ENCODE data around the gene PCF11.
"Not testable (repeated sequence)": the region's sequence is repeated elsewhere in the genome, so short reads cannot be mapped to it uniquely, and the experiment has no call there.

PCF11 gene

DNA sequence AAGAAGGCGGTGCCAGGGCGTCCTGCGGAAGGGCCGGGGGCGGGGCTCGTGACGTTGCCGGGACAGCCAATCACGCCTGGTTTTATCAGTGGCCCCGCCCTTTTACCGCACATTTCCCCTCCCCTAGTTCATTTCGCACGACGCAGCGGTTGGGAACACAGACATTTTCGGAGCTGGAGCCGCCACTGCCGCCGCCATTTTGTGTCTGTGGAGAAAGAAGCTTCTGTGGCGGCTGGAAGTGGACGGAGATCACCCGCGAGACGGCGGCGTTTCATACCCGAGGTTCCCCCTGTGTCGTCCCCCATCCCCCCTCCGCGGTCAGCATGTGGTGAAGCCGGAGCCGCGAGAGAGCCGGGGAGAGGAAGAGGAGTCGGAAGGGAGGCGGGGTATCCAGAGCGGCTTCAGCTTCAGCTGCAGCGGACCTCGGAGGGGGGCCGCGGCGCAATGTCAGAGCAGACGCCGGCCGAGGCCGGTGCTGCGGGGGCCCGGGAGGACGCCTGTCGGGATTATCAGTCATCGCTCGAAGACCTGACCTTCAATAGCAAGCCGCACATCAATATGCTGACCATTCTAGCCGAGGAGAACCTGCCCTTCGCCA, at the start of gene PCF11:
TSS of gene PCF11 (plus strand) at position 136 of the 598 bp plus-strand sequence. CDS start at position 445, 309 bp downstream.
- DNase-seq (ENCODE audit: low read depth in 2 of 2), result peak in 1 of 2 donors; percentile 95

- DNase-seq (ENCODE audit: low read depth in 2 of 2), result no peak
These were observed 44.0 kb upstream of the PCF11 start for GRCh38 chr11:83112886-83113285.

- no peak for DNase-seq (ENCODE audit: low read depth in 2 of 2)
These were observed 41.9 kb upstream of the PCF11 start for GRCh38 chr11:83115026-83115425.

DNA sequence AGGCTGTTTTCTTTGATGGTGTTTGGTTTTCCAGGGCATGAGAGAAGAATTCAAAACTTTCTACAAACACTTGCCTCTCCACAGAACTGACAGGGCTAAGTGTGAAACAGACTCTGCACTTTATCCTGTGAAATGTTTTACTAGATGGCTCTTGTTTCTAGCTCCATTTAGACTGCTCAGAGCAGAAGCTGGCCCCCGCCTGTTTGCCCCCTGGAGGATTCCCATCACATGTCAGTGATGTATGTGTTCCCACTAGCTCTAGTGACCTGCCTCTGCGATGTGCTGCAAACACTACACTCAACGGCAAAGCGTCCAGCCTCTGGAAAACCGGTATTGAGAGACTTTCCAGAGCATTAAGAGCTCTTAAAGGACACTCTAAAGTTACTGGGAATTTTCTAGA, 41.4 kb upstream of the PCF11 start:
- DNase-seq (ENCODE audit: low read depth in 2 of 2), result no peak

DNA sequence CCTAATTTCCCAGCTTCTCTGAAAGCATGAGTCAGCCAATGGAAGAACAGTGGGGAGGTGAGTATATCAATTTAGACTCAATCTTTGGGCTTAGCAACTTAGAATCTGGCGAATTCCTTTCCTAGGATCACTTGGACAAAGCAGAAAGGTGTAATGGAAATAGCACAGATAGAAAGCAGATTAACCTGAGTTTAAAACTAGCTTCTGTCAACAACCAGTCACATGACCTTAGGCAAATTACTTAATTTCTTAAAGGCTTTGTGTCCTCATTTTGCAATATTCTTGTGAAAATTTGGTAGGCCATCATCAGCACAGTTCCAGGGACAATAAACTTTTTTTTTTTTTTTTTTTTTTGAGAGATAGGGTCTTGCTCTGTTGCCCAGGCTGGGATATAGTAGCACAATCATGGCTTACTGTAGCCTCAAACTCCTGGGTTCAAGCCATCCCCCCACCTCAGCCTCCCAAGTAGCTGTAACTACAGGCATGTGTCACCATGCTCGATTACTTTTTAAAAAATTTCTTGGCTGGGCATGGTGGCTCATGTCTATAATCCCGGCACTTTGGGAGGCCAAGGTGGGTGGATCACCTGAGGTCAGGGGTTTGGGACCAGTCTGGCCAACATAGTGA, 40.8 kb upstream of the PCF11 start:
- no peak for DNase-seq (ENCODE audit: low read depth in 2 of 2)

DNA sequence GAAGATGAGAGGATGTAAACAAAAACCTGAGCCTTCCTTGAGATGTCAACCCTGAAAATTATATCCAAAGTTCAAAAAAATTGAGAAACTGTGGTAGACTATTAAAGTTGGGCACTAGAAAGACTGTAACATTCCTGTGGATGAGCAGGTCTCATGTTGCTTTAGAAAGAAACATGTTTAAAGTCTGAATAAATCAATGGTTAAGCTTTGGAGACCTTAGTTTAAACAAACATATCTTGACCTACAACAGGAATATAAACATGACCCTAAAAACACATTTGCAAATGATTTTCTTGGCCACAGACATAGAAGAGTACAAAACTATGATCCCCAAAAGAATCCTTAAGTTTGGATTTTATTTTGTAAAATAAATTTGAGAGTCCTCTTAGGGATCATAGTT, 38.1 kb upstream of the PCF11 start:
- DNase-seq (ENCODE audit: low read depth in 2 of 2), result no peak

- DNase-seq (ENCODE audit: low read depth in 2 of 2), result no peak
These were observed 37.7 kb upstream of the PCF11 start for GRCh38 chr11:83119216-83119615.

- DNase-seq (ENCODE audit: low read depth in 2 of 2), result no peak
These were observed 36.6 kb upstream of the PCF11 start for GRCh38 chr11:83120327-83120726.

- DNase-seq (ENCODE audit: low read depth in 2 of 2), result no peak
These were observed 34.9 kb upstream of the PCF11 start for GRCh38 chr11:83122050-83122449.

- no peak for DNase-seq (ENCODE audit: low read depth in 2 of 2)
These were observed 34.2 kb upstream of the PCF11 start for GRCh38 chr11:83122766-83123165.

DNA sequence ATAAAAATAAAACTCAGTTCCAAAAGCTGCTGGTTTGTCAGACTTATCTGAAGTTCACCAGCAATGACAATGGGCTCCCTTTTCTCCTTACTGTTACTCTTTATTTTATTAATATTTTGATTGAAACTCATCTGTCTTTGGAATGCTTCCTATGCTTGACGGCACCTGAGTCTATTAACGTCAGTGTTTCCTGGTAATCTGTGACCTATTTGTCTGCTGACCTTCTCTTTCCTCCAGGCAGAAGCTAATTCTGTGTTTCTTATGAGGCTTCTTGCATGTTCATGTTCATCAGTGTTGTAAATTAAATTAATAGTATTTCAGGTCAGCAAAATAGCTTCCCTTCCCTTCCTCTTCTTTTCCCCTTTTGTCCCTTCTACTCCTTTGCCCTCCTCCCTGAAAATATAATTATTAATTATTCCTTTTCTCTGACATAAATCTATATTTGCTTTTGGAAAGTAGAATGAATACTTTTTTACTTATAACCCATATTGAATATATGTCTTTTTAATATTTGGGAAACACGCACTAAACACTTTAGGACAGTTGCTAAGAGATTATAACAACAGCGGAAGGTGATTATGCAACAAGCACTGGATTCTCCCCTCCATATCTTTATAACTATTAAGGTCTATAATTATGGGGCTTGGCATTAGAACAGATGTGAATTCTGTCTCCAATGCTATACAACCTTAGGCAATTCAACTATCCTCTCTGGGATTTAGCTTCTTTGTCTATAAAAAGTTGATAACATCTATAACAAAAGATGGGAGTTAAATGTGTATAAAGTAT, 32.1 kb upstream of the PCF11 start:
- DNase-seq (ENCODE audit: low read depth in 2 of 2), result no peak

DNA sequence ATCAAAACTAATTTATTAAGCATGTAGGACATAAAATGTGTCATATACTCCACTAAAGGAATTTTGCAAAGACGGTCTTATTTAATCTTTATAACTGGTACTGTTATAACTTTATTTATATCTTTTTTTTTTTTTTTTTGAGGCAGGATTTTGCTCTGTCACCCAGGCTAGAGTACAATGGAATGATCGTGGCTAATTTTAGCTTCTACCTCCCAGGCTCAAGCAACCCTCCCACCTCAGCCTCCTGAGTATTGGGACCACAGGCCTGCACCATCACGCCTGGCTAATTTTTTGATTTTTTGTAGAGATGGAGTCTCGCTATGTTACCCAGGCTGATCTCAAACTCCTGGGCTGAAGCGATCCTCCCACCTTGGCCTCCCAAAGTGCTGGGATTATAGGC, 31.4 kb upstream of the PCF11 start:
- no peak for DNase-seq (ENCODE audit: low read depth in 2 of 2)

- no peak for DNase-seq (ENCODE audit: low read depth in 2 of 2)
These were observed 29.7 kb upstream of the PCF11 start for GRCh38 chr11:83127310-83127637.

DNA sequence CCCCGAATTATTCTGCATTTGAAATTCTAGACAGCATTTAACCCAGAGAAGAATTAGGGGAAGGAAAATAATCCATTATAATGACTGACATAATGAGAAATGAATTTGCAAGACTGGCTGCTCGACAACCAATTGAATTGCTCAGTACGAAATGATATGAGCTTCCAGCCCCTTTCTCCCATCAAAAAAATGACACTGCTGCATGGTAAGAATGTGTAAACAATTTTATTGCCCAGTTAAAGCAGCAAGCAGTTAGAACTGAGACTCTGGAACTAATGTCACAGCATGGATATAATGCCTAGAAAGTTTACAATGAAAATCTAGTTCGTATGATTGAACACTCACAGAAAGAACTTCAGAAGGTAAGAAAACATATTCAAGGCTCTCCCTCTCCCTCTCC, 24.7 kb upstream of the PCF11 start:
- DNase-seq (ENCODE audit: low read depth in 2 of 2), result no peak

DNA sequence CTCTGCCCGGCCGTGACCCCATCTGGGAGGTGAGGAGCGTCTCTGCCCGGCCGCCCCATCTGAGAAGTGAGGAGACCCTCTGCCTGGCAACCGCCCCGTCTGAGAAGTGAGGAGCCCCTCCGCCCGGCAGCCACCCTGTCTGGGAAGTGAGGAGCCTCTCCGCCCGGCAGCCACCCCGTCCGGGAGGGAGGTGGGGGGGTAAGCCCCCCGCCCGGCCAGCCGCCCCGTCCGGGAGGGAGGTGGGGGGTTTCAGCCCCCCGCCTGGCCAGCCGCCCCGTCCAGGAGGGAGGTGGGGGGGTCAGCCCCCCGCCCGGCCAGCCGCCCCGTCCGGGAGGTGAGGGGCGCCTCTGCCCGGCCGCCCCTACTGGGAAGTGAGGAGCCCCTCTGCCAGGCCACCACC, 23.7 kb upstream of the PCF11 start:
- DNase-seq (ENCODE audit: low read depth in 2 of 2), result not testable (repeated sequence)

DNA sequence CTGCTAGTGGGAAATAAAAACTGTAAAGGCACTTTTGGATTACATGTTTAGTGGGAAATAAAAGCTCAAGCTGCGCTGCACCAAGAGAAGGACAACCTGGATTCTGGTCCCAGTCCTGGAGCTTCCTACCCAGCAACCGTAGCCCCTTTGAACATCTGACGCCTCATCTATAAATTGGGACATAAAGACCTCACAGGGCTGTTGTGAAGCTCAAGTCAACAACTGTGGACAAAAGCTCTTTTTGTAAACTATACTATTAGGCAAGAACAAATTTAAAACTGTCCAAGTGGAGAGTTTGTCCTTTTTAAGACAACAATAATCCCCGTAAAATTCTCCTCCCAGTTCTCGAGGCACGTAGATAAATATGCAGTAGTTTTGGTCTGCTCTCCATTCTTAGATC, 17.6 kb upstream of the PCF11 start:
- no peak for DNase-seq (ENCODE audit: low read depth in 2 of 2)

- DNase-seq (ENCODE audit: low read depth in 2 of 2), result no peak
These were observed 16.1 kb upstream of the PCF11 start for GRCh38 chr11:83140691-83141455.

GRCh38 chr11:83147895-83148294, 9.0 kb upstream of the PCF11 start:
- DNase-seq (ENCODE audit: low read depth in 2 of 2), result no peak

DNA sequence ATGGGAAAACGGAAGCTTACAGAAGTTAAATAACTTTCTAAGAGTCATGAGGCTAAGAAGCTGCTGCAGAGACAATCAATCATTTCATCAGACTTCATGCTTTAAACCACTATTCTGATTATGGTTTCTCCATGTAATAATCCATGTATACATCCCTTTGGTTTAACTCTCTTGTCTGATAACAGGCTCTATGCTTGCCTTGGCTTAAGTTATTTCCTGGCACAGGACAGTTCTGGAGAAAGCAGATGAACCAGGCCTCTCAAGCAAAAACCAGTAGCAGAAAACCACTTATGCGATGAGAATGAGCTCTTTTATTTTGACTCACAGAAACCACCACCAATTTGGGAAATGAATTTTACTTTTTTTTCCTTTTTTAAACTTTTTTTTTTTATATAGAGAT, 6.5 kb upstream of the PCF11 start:
- no peak for DNase-seq (ENCODE audit: low read depth in 2 of 2)

GRCh38 chr11:83151274-83151977, 5.5 kb upstream of the PCF11 start:
- DNase-seq (ENCODE audit: low read depth in 2 of 2), result no peak

GRCh38 chr11:83152264-83152663, 4.7 kb upstream of the PCF11 start:
- no peak for DNase-seq (ENCODE audit: low read depth in 2 of 2)

GRCh38 chr11:83153764-83154163, 3.2 kb upstream of the PCF11 start:
- no peak for DNase-seq (ENCODE audit: low read depth in 2 of 2)

Data from stimulated activated CD8-positive, alpha-beta memory T cell treated with anti-CD3 and anti-CD28 coated beads, Interleukin-7, amount 100 ng/mL, for 1 hour (primary cell).